D721Med (cell line): Measurements from ENCODE around the gene ATG4A.

ENCODE experiments used
- DNase-seq: peaks from one replicate; pipeline ENCODE4 v3.0.0; 2011; ENCODE audit warnings: low spot score; ENCODE audit not compliant: insufficient read length
- FAIRE-seq: peaks from 2 replicates; lab custom pipeline; 2011; peaks lifted over from hg19 to GRCh38; lab: Jason Lieb, UNC
- TF ChIP-seq, protein P1 (sequence below): IDR thresholded peaks from 2 replicates; pipeline ENCODE4 v1.5.1; 2012; ENCODE audit warnings: mild to moderate bottlenecking, control low read depth; ENCODE audit not compliant: insufficient read depth; ENCODE audit errors: missing control alignments

ATG4A gene

DNA sequence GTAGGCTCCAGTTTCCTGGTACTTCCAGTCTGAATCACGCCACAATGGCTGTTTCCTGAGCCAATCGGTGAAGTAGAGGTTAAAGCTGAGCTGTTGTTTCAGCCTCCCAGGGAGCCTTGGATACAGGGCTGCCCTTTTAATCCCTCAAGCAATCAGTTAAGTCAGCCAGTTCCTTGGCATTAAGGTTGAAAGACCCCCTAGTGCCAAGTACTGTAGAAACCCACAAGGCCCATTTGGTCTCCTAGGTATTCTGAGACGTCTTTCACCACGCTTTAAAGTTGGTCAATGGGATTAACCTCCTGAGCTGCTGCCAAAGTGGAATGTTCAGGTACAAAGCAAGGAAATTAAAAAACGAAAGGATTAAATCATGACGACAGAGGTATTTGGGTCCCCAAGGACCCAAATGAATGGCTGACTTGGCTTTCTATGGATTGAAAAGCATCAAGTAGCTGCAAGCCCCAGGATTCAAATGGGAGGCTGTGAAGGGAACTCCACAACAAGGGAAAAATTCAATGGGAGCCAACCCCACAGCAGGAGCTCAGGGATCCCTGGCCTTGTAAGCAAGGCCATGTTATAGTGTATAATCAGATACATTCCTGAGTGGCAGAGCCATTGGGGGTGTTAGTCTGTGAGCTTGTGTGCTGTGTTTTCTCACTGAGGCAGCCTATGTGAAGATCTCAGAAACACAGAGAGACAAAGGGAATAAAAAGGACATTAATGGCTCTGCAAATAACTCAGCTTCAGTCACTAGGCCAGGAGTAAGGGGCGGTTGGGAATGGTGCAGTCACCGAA lies 86.0 kb downstream of the ATG4A start:
- DNase-seq (no peak), FAIRE-seq (no peak)
- TF ChIP-seq, protein P1, sequence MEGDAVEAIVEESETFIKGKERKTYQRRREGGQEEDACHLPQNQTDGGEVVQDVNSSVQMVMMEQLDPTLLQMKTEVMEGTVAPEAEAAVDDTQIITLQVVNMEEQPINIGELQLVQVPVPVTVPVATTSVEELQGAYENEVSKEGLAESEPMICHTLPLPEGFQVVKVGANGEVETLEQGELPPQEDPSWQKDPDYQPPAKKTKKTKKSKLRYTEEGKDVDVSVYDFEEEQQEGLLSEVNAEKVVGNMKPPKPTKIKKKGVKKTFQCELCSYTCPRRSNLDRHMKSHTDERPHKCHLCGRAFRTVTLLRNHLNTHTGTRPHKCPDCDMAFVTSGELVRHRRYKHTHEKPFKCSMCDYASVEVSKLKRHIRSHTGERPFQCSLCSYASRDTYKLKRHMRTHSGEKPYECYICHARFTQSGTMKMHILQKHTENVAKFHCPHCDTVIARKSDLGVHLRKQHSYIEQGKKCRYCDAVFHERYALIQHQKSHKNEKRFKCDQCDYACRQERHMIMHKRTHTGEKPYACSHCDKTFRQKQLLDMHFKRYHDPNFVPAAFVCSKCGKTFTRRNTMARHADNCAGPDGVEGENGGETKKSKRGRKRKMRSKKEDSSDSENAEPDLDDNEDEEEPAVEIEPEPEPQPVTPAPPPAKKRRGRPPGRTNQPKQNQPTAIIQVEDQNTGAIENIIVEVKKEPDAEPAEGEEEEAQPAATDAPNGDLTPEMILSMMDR, result no peak

DNA sequence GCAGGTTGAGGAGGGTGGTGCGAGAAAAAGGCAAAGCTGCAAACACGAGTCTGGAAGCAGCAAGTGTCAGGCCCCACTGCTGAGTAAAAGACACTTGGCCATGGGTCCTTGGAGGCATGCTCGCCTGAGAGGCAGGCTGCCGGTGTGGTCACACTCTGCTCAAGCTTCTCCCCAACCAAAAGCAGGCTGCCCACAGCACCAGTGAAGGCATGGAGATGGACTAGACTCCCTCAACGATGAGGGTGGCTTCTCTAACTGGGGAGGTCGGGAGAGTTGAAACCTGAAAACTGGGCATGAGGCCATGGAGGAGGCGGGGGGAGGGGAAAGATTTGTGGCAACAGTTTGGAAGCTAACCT lies 86.5 kb downstream of the ATG4A start:
- no peak for FAIRE-seq
- TF ChIP-seq, protein P1, result no peak

DNA sequence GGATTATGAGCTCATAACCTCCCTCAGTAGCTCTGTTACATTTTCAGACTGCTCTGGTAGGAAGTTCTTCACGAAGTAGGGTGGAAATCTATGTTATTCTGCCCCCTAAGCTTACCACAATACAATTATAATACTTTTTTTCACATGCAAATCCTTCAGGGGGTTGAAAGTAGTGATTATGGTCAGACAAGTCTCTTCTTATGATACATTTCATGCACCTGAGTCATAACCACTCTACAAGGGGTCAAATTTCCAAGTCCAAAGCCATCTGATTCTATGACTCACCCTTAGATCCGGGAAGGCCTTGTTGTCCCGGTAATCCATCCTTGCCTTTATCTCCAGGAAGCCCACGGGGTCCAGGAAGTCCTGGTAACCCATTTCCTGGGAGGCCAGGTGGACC lies 95.2 kb downstream of the ATG4A start:
- FAIRE-seq (no peak), DNase-seq (no peak)
- TF ChIP-seq, protein P1, result no peak

More for the DNA sequence above, 86.5 kb downstream of the ATG4A start:
- no peak for DNase-seq

DNA sequence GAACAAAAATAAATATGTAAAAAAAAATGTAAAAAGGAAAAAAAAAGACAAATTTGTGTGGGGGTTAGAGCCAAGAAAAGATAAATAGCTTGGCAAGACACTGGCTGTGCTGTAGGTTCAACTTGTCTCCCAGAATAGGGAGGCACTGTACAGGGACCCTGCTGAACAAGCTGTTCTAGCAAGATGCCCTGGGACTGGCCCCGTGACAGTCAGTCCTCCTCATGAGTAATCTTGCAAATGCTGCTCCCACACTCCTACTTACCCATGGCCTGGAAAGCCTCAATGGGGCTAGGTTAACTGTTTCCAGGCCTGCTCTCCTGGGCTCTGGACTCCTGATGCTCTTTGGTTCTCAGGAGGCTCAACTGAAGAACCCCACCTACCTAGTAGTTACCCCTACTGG lies 106.8 kb downstream of the ATG4A start:
- DNase-seq (no peak), FAIRE-seq (no peak)
- TF ChIP-seq, protein P1, result no peak

DNA sequence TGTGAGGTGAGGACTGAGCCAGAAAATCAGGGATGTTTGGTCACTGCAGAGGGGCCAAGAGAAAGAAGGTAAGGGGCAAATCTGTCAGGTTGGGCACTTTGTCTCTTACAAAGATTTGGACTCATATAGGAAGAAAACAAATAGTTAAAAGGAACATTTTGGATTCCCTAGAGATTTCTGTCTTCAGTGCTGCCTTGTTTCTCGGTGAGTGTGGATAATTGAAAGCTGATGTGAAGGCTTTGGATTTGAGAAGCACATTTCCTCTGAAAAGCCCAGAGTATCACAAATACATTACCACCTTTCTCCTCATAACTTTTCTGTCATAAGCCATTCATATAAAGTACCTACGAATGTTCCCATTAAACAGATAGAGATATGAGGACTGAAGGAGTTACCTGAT lies 107.5 kb downstream of the ATG4A start:
- no peak for DNase-seq
- no peak for FAIRE-seq
- TF ChIP-seq, protein P1, result no peak

DNA sequence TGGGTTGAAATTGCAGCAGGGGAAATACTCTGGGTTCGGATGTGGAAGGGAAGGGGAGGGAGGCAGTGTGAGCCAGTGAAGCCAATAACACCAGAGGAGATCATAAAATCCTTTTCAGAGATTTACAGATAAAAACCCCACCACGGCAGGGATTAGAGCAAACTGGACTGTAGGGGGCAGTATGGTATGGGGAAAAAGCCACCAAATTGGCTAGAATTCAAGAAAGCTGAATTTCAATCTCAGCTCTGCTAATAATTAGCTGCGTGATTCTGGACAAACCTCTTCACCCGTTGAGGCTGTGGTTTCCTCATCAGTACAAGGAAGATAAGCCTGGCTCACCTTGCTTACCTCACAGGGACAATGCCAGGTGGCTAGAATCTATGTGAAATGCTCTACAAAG lies 108.1 kb downstream of the ATG4A start:
- DNase-seq (no peak), FAIRE-seq (no peak)
- TF ChIP-seq, protein P1, result peak; percentile 47

DNA sequence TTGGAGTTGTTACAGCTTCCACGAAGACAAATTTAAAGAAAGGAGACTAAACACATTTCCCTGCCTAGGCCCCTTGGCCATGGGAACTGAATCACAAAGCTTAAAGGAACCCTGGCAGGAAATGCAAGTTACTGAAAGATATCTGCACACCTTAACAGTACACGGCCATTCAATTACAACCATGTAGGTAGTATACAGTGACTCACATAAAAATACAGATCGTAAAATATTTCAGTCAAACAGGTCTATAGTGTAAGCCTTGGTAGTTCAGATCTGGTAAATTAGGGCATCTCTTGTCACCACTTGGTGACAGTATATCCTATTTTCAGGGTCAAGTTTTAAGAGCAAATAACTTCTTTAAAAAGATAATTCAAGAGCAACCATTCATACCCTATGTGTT lies 112.0 kb downstream of the ATG4A start:
- DNase-seq (no peak), FAIRE-seq (no peak)
- TF ChIP-seq, protein P1, result no peak
